ENCODE data around the gene ALPP.
"Not testable (repeated sequence)": the region's sequence is repeated elsewhere in the genome, so short reads cannot be mapped to it uniquely, and the experiment has no call there.

The ALPP gene

DNA sequence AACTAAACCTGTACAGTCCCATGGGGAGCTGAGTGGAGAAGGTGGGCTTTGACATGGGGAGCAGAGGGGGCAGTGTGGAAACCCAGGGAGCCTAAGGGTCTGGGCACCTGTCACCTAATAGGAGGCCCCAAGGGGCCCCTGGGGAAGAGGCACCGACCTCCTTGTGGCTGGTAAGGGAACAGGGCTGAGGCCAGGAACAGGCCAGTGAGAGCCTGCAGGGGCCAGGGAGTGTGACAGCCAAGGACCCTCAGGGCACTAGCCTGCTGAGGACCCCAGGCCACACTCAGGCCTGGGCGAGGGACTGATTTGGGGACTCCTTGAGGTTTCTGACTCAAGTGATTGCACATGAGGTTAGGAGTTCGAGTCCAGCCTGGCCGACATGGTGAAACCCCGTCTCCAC, 24.5 kb upstream of the ALPP start:
- Histone ChIP-seq H3F3A (ENCODE audit: control insufficient read depth, insufficient read depth) (no peaks in the 10 kb centered on the region), H3K4me3 (ENCODE audit: low read length) (no peak overlapping the region), H3K9me2 (replicated peaks; ENCODE audit: control insufficient read depth, low read length) (no peaks in the 10 kb centered on the region), H3K36me3 (ENCODE audit: control insufficient read depth, low read length) (no peaks in the 10 kb centered on the region), H3K4me1 (ENCODE audit: control insufficient read depth, low read length) (no peaks in the 10 kb centered on the region), H3K4me2 (ENCODE audit: low read length) (no peak overlapping the region), H4K20me1 (ENCODE audit: control insufficient read depth, insufficient read depth, low read depth, low read length) (no peaks in the 10 kb centered on the region), H3K27me3 (ENCODE audit: control insufficient read depth, low read length) (no peaks in the 10 kb centered on the region), H3K79me2 (ENCODE audit: control insufficient read depth, low read length) (no peaks in the 10 kb centered on the region), H3K27ac (ENCODE audit: low read depth, low read length) (no peak overlapping the region), H3K9me3 (ENCODE audit: control insufficient read depth, insufficient read depth, low read length) (no peaks in the 10 kb centered on the region)
- TF ChIP-seq, protein P1, sequence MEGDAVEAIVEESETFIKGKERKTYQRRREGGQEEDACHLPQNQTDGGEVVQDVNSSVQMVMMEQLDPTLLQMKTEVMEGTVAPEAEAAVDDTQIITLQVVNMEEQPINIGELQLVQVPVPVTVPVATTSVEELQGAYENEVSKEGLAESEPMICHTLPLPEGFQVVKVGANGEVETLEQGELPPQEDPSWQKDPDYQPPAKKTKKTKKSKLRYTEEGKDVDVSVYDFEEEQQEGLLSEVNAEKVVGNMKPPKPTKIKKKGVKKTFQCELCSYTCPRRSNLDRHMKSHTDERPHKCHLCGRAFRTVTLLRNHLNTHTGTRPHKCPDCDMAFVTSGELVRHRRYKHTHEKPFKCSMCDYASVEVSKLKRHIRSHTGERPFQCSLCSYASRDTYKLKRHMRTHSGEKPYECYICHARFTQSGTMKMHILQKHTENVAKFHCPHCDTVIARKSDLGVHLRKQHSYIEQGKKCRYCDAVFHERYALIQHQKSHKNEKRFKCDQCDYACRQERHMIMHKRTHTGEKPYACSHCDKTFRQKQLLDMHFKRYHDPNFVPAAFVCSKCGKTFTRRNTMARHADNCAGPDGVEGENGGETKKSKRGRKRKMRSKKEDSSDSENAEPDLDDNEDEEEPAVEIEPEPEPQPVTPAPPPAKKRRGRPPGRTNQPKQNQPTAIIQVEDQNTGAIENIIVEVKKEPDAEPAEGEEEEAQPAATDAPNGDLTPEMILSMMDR (IDR thresholded peaks at IDR 0.05; ENCODE audit: low read depth, low read length, poor library complexity, severe bottlenecking) = no peak
- TF ChIP-seq EZH2phosphoT487 (IDR thresholded peaks at IDR 0.05; ENCODE audit: borderline replicate concordance, low read length) = no peak

DNA sequence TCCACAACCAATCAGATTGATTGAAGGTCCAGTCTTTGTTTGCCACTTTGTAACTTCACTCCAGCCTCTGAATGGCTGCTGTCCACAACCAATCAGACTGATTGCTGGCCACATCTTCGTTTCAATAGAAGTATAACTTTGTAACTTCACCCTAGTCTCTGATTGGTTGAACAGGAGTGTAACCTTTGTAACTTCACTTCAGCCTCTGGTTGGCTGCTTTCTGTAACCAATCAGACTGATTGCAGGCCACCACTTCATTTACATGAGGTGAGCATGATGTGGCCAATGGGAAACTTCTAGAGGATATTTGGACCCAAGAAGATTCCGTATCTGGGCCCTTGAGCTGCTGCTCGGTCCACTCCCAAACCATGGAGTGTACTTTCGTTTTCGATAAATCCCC, 16.9 kb upstream of the ALPP start:
- no peak overlapping the region for H3K4me2 ChIP-seq (ENCODE audit: low read length)
- TF ChIP-seq, protein P1 (IDR thresholded peaks at IDR 0.05; ENCODE audit: low read depth, low read length, poor library complexity, severe bottlenecking) = no peak
- TF ChIP-seq EZH2phosphoT487 (IDR thresholded peaks at IDR 0.05; ENCODE audit: borderline replicate concordance, low read length) = no peak
- H3K9me2 ChIP-seq (replicated peaks; ENCODE audit: control insufficient read depth, low read length) = no peaks in the 10 kb centered on the region
- H3K27ac ChIP-seq (ENCODE audit: low read depth, low read length) = no peak overlapping the region
- peaks cover 5% of the 10 kb centered on the region; the same call in 1 of the 2 replicates for H3K9me3 ChIP-seq (ENCODE audit: control insufficient read depth, insufficient read depth, low read length)
- no peaks in the 10 kb centered on the region for H3F3A ChIP-seq (ENCODE audit: control insufficient read depth, insufficient read depth)
- no peaks in the 10 kb centered on the region for H4K20me1 ChIP-seq (ENCODE audit: control insufficient read depth, insufficient read depth, low read depth, low read length)
- no peaks in the 10 kb centered on the region for H3K27me3 ChIP-seq (ENCODE audit: control insufficient read depth, low read length)
- no peak overlapping the region for H3K4me3 ChIP-seq (ENCODE audit: low read length)
- no peaks in the 10 kb centered on the region for H3K36me3 ChIP-seq (ENCODE audit: control insufficient read depth, low read length)
- H3K79me2 ChIP-seq (ENCODE audit: control insufficient read depth, low read length) = no peaks in the 10 kb centered on the region
- H3K4me1 ChIP-seq (ENCODE audit: control insufficient read depth, low read length) = peaks cover 12% of the 10 kb centered on the region

- Histone ChIP-seq H3K27me3 (ENCODE audit: control insufficient read depth, low read length) (no peaks in the 10 kb centered on the region), H3K4me2 (ENCODE audit: low read length) (no peak overlapping the region), H3K9me3 (ENCODE audit: control insufficient read depth, insufficient read depth, low read length) (peaks cover 5% of the 10 kb centered on the region; the same call in 1 of the 2 replicates), H3K4me3 (ENCODE audit: low read length) (no peak overlapping the region), H3K36me3 (ENCODE audit: control insufficient read depth, low read length) (no peaks in the 10 kb centered on the region), H3K79me2 (ENCODE audit: control insufficient read depth, low read length) (no peaks in the 10 kb centered on the region), H3F3A (ENCODE audit: control insufficient read depth, insufficient read depth) (no peaks in the 10 kb centered on the region), H3K4me1 (ENCODE audit: control insufficient read depth, low read length) (peaks cover 12% of the 10 kb centered on the region), H4K20me1 (ENCODE audit: control insufficient read depth, insufficient read depth, low read depth, low read length) (no peaks in the 10 kb centered on the region), H3K9me2 (replicated peaks; ENCODE audit: control insufficient read depth, low read length) (no peaks in the 10 kb centered on the region), H3K27ac (ENCODE audit: low read depth, low read length) (no peak overlapping the region)
- no peak for TF ChIP-seq EZH2phosphoT487 (IDR thresholded peaks at IDR 0.05; ENCODE audit: borderline replicate concordance, low read length)
- TF ChIP-seq, protein P1 (IDR thresholded peaks at IDR 0.05; ENCODE audit: low read depth, low read length, poor library complexity, severe bottlenecking) = no peak
Measured at GRCh38 chr2:232362174-232362900, 16.2 kb upstream of the ALPP start.

DNA sequence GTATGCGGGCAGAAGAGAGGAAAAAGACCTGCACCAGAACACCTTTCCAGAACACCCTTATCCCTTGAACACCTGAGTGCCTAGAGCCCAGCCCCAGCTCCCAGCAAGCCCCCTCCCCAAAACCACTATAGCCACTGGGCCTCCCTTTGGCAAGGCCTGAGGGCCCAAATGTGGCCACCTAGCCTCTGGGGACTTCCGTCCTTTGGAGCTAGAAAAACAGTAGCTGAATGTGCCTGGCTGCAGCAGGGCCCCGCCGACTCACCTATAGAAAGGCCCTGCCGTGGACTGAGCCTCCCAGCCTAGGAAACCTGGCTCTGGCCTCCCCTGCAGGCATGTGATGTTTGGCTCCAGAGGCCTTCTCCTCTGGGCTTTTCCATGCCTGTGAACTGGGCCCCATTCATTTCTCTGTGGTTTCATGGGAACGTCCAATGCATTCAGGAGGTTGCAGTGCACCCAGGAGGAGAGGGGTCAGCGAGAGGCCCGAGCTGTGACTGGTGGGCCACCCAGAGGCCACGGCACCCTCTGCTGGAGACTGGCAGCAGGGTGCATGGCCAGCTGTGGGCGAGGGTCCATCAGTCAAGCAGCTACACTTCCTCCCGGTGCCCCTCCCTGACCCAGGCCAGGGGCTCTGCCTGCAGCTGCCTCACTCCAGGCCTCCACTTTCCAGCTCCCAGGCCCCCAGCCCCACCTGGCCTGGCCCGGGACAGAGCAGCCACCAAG, 15.3 kb upstream of the ALPP start:
- H3K79me2 ChIP-seq (ENCODE audit: control insufficient read depth, low read length); H4K20me1 ChIP-seq (ENCODE audit: control insufficient read depth, insufficient read depth, low read depth, low read length); H3F3A ChIP-seq (ENCODE audit: control insufficient read depth, insufficient read depth); H3K9me3 ChIP-seq (ENCODE audit: control insufficient read depth, insufficient read depth, low read length); H3K9me2 ChIP-seq (replicated peaks; ENCODE audit: control insufficient read depth, low read length); H3K27me3 ChIP-seq (ENCODE audit: control insufficient read depth, low read length); H3K27ac ChIP-seq (ENCODE audit: low read depth, low read length); H3K36me3 ChIP-seq (ENCODE audit: control insufficient read depth, low read length): not testable (repeated sequence)
- H3K4me1 ChIP-seq (ENCODE audit: control insufficient read depth, low read length) = peaks cover 12% of the 10 kb centered on the region
- H3K4me3 ChIP-seq (ENCODE audit: low read length) = peak overlapping the region; percentile 22
- H3K4me2 ChIP-seq (ENCODE audit: low read length) = peak overlapping the region; percentile 57

Measured in DOHH2 (cell line).